ENCODE measurements around the gene CSTB. TPM values are rescaled to one million over a fixed set of nuclear protein-coding genes. Genes with fewer than 3 reads are reported as not detected.

Gene CSTB
- total RNA-seq, 1 experiment from 2014 or later, result 55.9 TPM

- H3K4me3 ChIP-seq (ENCODE audit: low read depth, low read length, poor library complexity, severe bottlenecking), result peak overlapping the region; percentile 29
- no peak for DNase-seq (ENCODE audit: low spot score)
- ChIA-PET CTCF (no interaction called here), POLR2A (ENCODE audit: low non-redundant PET) (no interaction called here)
- TF ChIP-seq EZH2 (IDR thresholded peaks at IDR 0.05; ENCODE audit: borderline replicate concordance, low read depth, low read length, poor library complexity, severe bottlenecking), result no peak
- BruUV-seq (replicated peaks), result no TSS peak
- H3K36me3 ChIP-seq (ENCODE audit: insufficient read depth, low read length, poor library complexity, severe bottlenecking), result no peaks in the 10 kb centered on the region
- no peaks in the 10 kb centered on the region for H3K27me3 ChIP-seq (replicated peaks; ENCODE audit: insufficient read depth, low read depth, low read length, poor library complexity)
- H3K4me1 ChIP-seq (ENCODE audit: insufficient read depth, low read length, poor library complexity, severe bottlenecking), result peaks cover 77% of the 10 kb centered on the region
- H3K9me3 ChIP-seq (ENCODE audit: low read depth, low read length, poor library complexity, severe bottlenecking), result no peaks in the 10 kb centered on the region
- intact Hi-C loops (cut with micrococcal nuclease; ENCODE audit: unreplicated experiment), result no loop called here
- peak overlapping the region; percentile 81 for H3K27ac ChIP-seq (ENCODE audit: low read depth, low read length, poor library complexity, severe bottlenecking)
Observed at GRCh38 chr21:43731476-43731875, 44.6 kb downstream of the CSTB start.

- TF ChIP-seq EZH2 (IDR thresholded peaks at IDR 0.05; ENCODE audit: borderline replicate concordance, low read depth, low read length, poor library complexity, severe bottlenecking), result no peak
- TF ChIP-seq CTCF (conservative IDR thresholded peaks at IDR 0.05; ENCODE audit: low read depth, low read length), result peak; percentile 39
- ChIA-PET CTCF (interaction anchor here (0.6 kb wide), 1 partner anchor 38 kb away, joined by 4 read pairs; no protein-coding TSS in a partner anchor), POLR2A (ENCODE audit: low non-redundant PET) (no interaction called here)
- Histone ChIP-seq H3K27me3 (replicated peaks; ENCODE audit: insufficient read depth, low read depth, low read length, poor library complexity) (no peaks in the 10 kb centered on the region), H3K27ac (ENCODE audit: low read depth, low read length, poor library complexity, severe bottlenecking) (peak overlapping the region; percentile 75), H3K4me1 (ENCODE audit: insufficient read depth, low read length, poor library complexity, severe bottlenecking) (peaks cover 79% of the 10 kb centered on the region), H3K4me3 (ENCODE audit: low read depth, low read length, poor library complexity, severe bottlenecking) (peak overlapping the region; percentile 47), H3K36me3 (ENCODE audit: insufficient read depth, low read length, poor library complexity, severe bottlenecking) (peaks cover 2% of the 10 kb centered on the region), H3K9me3 (ENCODE audit: low read depth, low read length, poor library complexity, severe bottlenecking) (no peaks in the 10 kb centered on the region)
- BruUV-seq (replicated peaks), result no TSS peak
- peak; percentile 96 for DNase-seq (ENCODE audit: low spot score)
- intact Hi-C loops (cut with micrococcal nuclease; ENCODE audit: unreplicated experiment), result no loop called here
Observed at GRCh38 chr21:43728467-43729390, 47.4 kb downstream of the CSTB start.

- POLR2A ChIA-PET (ENCODE audit: low non-redundant PET), result no interaction called here
- peak overlapping the region; percentile 47 for H3K4me3 ChIP-seq (ENCODE audit: low read depth, low read length, poor library complexity, severe bottlenecking)
- peaks cover 5% of the 10 kb centered on the region for H3K36me3 ChIP-seq (ENCODE audit: insufficient read depth, low read length, poor library complexity, severe bottlenecking)
- DNase-seq (ENCODE audit: low spot score), result no peak
- H3K9me3 ChIP-seq (ENCODE audit: low read depth, low read length, poor library complexity, severe bottlenecking), result no peaks in the 10 kb centered on the region
- peak overlapping the region; percentile 75 for H3K27ac ChIP-seq (ENCODE audit: low read depth, low read length, poor library complexity, severe bottlenecking)
- TSS peak; percentile 37 for BruUV-seq (replicated peaks)
- no peak for TF ChIP-seq EZH2 (IDR thresholded peaks at IDR 0.05; ENCODE audit: borderline replicate concordance, low read depth, low read length, poor library complexity, severe bottlenecking)
- TF ChIP-seq CTCF (conservative IDR thresholded peaks at IDR 0.05; ENCODE audit: low read depth, low read length), result no peak
- no peaks in the 10 kb centered on the region for H3K27me3 ChIP-seq (replicated peaks; ENCODE audit: insufficient read depth, low read depth, low read length, poor library complexity)
- H3K4me1 ChIP-seq (ENCODE audit: insufficient read depth, low read length, poor library complexity, severe bottlenecking), result peaks cover 73% of the 10 kb centered on the region
- intact Hi-C loops (cut with micrococcal nuclease; ENCODE audit: unreplicated experiment), result no loop called here
- CTCF ChIA-PET, result no interaction called here
Observed at GRCh38 chr21:43728154-43728466, 48.0 kb downstream of the CSTB start.
